Measurements from ENCODE around the gene DLGAP1. TPM values are rescaled to one million over a fixed set of nuclear protein-coding genes. Genes with fewer than 3 reads are reported as not detected.

Gene DLGAP1
- total RNA-seq, 4 donors from 2014 or later: 0.13 to 6.2 (median 0.53) TPM

DNA sequence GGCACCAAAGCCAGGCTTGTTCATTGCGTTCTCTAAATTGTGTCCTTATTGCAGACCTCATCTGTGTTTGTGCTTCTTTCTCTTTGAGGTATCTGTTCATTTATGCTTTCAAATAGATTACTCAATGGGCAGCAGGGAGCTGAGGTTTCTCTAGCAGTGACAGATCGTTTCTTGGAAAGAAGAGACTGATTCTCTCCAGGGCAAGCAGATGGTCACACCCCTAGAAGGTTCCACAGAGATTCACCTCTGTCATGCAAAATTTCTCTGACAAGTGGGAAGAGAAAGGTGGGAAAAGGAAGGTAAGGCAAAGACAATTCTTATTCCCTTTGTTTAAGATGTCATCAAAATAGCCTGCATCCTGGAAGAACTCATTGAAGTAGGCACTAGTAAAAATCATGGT lies 14.0 kb downstream of the DLGAP1 start:
- intact Hi-C loops (cut with DNase I; ENCODE audit: low total_unique reads) (no loop called here), in situ Hi-C loops (cut with MboI; ENCODE audit: low sequenced_read_pairs in 4 of 4) (loop anchor here in 2 of 4 donors (25.0 kb wide), 1 partner anchor 96 kb away; no protein-coding TSS in a partner anchor)
- H3K27ac ChIP-seq: no peak overlapping the region
- TF ChIP-seq, protein P1, sequence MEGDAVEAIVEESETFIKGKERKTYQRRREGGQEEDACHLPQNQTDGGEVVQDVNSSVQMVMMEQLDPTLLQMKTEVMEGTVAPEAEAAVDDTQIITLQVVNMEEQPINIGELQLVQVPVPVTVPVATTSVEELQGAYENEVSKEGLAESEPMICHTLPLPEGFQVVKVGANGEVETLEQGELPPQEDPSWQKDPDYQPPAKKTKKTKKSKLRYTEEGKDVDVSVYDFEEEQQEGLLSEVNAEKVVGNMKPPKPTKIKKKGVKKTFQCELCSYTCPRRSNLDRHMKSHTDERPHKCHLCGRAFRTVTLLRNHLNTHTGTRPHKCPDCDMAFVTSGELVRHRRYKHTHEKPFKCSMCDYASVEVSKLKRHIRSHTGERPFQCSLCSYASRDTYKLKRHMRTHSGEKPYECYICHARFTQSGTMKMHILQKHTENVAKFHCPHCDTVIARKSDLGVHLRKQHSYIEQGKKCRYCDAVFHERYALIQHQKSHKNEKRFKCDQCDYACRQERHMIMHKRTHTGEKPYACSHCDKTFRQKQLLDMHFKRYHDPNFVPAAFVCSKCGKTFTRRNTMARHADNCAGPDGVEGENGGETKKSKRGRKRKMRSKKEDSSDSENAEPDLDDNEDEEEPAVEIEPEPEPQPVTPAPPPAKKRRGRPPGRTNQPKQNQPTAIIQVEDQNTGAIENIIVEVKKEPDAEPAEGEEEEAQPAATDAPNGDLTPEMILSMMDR (IDR thresholded peaks at IDR 0.05 in 4 of 5, conservative IDR thresholded peaks at IDR 0.05 in 1 of 5): no peak
- DNase-seq: no peak
- no peaks in the 10 kb centered on the region for H3K9me3 ChIP-seq
- H3K36me3 ChIP-seq: no peaks in the 10 kb centered on the region
- H3K27me3 ChIP-seq: no peaks in the 10 kb centered on the region
- H3K4me1 ChIP-seq: no peaks in the 10 kb centered on the region
- H3K4me3 ChIP-seq: no peak overlapping the region
- no peak for ATAC-seq

DNA sequence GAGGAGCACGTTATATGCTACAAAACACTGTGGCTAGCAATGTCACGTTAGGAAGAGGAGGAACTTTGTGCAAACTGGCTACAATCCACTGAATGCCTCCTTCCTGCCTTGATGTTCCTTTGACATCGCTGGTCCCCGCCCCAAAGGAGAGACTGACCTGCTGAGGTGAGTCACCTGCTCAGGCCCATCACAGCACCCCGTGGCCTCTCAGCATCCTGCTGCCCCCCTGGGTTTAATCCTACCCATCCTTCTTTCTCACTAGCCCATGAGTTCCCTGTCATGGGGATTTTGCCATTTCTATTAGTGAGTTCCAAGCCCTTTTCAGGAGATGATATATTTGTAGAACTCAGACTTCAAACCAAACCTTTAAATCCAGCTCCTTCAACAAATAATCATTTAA lies 16.2 kb downstream of the DLGAP1 start:
- Histone ChIP-seq H3K36me3 (no peaks in the 10 kb centered on the region), H3K4me3 (no peak overlapping the region), H3K27ac (no peak overlapping the region), H3K4me1 (no peaks in the 10 kb centered on the region), H3K9me3 (no peaks in the 10 kb centered on the region), H3K27me3 (no peaks in the 10 kb centered on the region)
- ATAC-seq (no peak), DNase-seq (no peak)
- no peak for TF ChIP-seq POLR2A (IDR thresholded peaks at IDR 0.05)
- TF ChIP-seq, protein P1 (IDR thresholded peaks at IDR 0.05 in 4 of 5, conservative IDR thresholded peaks at IDR 0.05 in 1 of 5): no peak
- in situ Hi-C loops (cut with MboI; ENCODE audit: low sequenced_read_pairs in 4 of 4): loop anchor here in 2 of 4 donors (25.0 kb wide), 1 partner anchor 98 kb away; no protein-coding TSS in a partner anchor
- intact Hi-C loops (cut with DNase I; ENCODE audit: low total_unique reads): no loop called here

DNA sequence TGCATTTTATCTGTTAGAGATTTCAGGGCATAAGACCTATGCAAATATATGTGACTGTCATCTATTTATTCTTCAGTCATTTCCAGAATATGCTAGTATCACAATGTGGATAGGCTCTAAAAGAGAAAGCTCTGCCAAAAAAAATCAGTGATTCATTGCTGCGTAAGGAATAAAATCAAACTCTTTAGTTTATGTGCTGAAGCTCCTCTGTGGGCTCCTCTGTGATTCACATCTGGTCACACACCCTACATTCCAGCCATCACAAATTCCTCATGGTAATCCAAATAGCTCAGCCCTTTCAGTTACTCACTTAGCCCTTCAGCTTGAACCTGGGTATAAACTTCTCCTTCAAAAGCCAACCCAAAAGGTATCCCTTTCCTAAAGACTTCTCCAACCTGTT lies 21.4 kb downstream of the DLGAP1 start:
- in situ Hi-C loops (cut with MboI; ENCODE audit: low sequenced_read_pairs in 4 of 4) (loop anchor here in 2 of 4 donors (25.0 kb wide), 1 partner anchor 104 kb away; no protein-coding TSS in a partner anchor), intact Hi-C loops (cut with DNase I; ENCODE audit: low total_unique reads) (no loop called here)
- Histone ChIP-seq H3K27ac (no peak overlapping the region), H3K9me3 (no peaks in the 10 kb centered on the region), H3K36me3 (no peaks in the 10 kb centered on the region), H3K4me1 (no peaks in the 10 kb centered on the region), H3K27me3 (no peaks in the 10 kb centered on the region), H3K4me3 (no peak overlapping the region)
- TF ChIP-seq POLR2A (IDR thresholded peaks at IDR 0.05): no peak
- TF ChIP-seq, protein P1 (IDR thresholded peaks at IDR 0.05 in 4 of 5, conservative IDR thresholded peaks at IDR 0.05 in 1 of 5): no peak
- DNase-seq: no peak
- ATAC-seq: no peak

DNA sequence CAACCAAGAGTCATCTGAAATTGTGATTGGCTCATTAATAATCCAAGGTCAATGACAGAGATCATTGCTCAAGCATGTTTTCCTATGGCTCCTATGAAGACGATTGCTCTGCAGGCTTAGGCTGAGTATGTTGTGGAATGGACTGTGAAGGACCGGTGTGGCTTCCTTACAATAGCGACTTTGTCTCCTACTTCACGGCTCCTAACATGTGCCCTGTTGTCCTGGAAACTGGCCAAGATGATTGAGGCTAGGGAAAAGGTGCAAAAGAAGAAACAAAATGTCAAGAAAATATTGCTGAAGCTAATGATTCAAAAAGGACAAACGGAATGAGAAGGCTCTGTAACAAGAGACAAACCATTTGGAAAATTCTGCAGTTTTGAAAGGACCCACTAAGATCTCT lies 24.3 kb downstream of the DLGAP1 start:
- intact Hi-C loops (cut with DNase I; ENCODE audit: low total_unique reads): no loop called here

More for the DNA sequence above, 24.3 kb downstream of the DLGAP1 start:
- DNase-seq (no peak), ATAC-seq (no peak)
- no peak overlapping the region for H3K27ac ChIP-seq
- H3K4me1 ChIP-seq: no peaks in the 10 kb centered on the region
- TF ChIP-seq POLR2A (IDR thresholded peaks at IDR 0.05): no peak
- TF ChIP-seq, protein P1 (IDR thresholded peaks at IDR 0.05 in 4 of 5, conservative IDR thresholded peaks at IDR 0.05 in 1 of 5): no peak
- no peaks in the 10 kb centered on the region for H3K36me3 ChIP-seq
- in situ Hi-C loops (cut with MboI; ENCODE audit: low sequenced_read_pairs in 4 of 4): loop anchor here in 2 of 4 donors (25.0 kb wide), 1 partner anchor 106 kb away; no protein-coding TSS in a partner anchor
- no peaks in the 10 kb centered on the region for H3K27me3 ChIP-seq
- no peak overlapping the region for H3K4me3 ChIP-seq
- no peaks in the 10 kb centered on the region for H3K9me3 ChIP-seq
